H1 (cell line): Measurements from ENCODE around the gene KDM6A. TPM values are rescaled to one million over a fixed set of nuclear protein-coding genes. Genes with fewer than 3 reads are reported as not detected.

Experiments
- CTCF ChIA-PET: fragments of 300-600 bp; sonication (Branson Sonifier 250); formaldehyde crosslinking; loops from one replicate; lab custom pipeline; 2021; ENCODE audit not compliant: partially characterized antibody; lab: Charles Lee
- POLR2A ChIA-PET: fragments of 300-600 bp; sonication (Branson Sonifier 250); formaldehyde crosslinking; loops from one replicate; lab custom pipeline; 2021; ENCODE audit warnings: inconsistent platforms; ENCODE audit not compliant: partially characterized antibody; lab: Charles Lee
- DNase-seq, 2 experiments: peaks; one replicate each; pipeline versions ENCODE4 v3.0.0 to v3.0.0-alpha.2; 2010 to 2022; ENCODE audit warnings: low spot score in 2 of 2, low read depth in 1 of 2, mixed read lengths in 1 of 2
- FAIRE-seq: peaks from 2 replicates; lab custom pipeline; 2011; peaks lifted over from hg19 to GRCh38; lab: Jason Lieb, UNC
- H2AFZ ChIP-seq: 2 replicates; pipeline ENCODE4 v1.8.1; 2012; ENCODE audit warnings: low read length, inconsistent platforms
- H2AK5ac ChIP-seq: 2 replicates; pipeline ENCODE4 v1.6.1; 2013; ENCODE audit warnings: low read depth, low read length
- H2BK120ac ChIP-seq: replicated peaks from 2 replicates; pipeline ENCODE3; 2013; ENCODE audit warnings: low read depth, low read length, inconsistent platforms
- H2BK12ac ChIP-seq: 2 replicates; pipeline ENCODE4 v1.6.1; 2013; ENCODE audit warnings: low read depth, low read length
- H2BK15ac ChIP-seq: 2 replicates; pipeline ENCODE4 v1.6.1; 2013; ENCODE audit warnings: low read length
- H2BK20ac ChIP-seq: 2 replicates; pipeline ENCODE4 v1.6.1; 2013; ENCODE audit warnings: low read length
- H2BK5ac ChIP-seq: 2 replicates; pipeline ENCODE4 v1.6.1; 2013; ENCODE audit warnings: low read depth, low read length
- H3K14ac ChIP-seq: 2 replicates; pipeline ENCODE4 v1.6.1; 2013; ENCODE audit warnings: inconsistent platforms; ENCODE audit not compliant: insufficient read length
- H3K18ac ChIP-seq: 2 replicates; pipeline ENCODE4 v1.6.1; 2013; ENCODE audit warnings: low read length; ENCODE audit errors: extremely low read depth
- H3K23ac ChIP-seq: 2 replicates; pipeline ENCODE4 v1.6.1; 2013; ENCODE audit warnings: inconsistent platforms; ENCODE audit not compliant: insufficient read length
- H3K23me2 ChIP-seq: 2 replicates; pipeline ENCODE4 v1.6.1; 2013; ENCODE audit warnings: low read depth, low read length
- H3K27ac ChIP-seq: 2 replicates; pipeline ENCODE4 v1.6.1; 2011; ENCODE audit warnings: low read depth, low read length, inconsistent platforms
- H3K27me3 ChIP-seq, 4 experiments: replicated peaks in 1 of 4; 1 replicate in 1 of 4; 2 replicates in 3 of 4; pipeline versions ENCODE4 v1.6.1 to v1.8.1; 2011 to 2013; ENCODE audit warnings: low read length in 3 of 4, mild to moderate bottlenecking in 3 of 4, inconsistent platforms in 2 of 4, mixed read lengths in 2 of 4, moderate library complexity in 1 of 4; ENCODE audit not compliant: control insufficient read depth in 3 of 4, insufficient read depth in 3 of 4; ENCODE audit errors: extremely low read depth in 1 of 4
- H3K36me3 ChIP-seq, 4 experiments: 2 replicates each; pipeline versions ENCODE4 v1.6.1 to v1.8.1; 2011 to 2013; ENCODE audit warnings: mild to moderate bottlenecking in 4 of 4, low read length in 3 of 4, moderate library complexity in 2 of 4, control low read depth in 1 of 4, inconsistent platforms in 1 of 4; ENCODE audit not compliant: insufficient read depth in 4 of 4, control insufficient read depth in 2 of 4
- H3K4ac ChIP-seq: replicated peaks from 2 replicates; pipeline ENCODE3; 2013; ENCODE audit warnings: low read length, low read depth, mixed read lengths, inconsistent platforms; ENCODE audit not compliant: insufficient read length
- H3K4me1 ChIP-seq, 4 experiments: replicated peaks in 1 of 4; 1 replicate in 1 of 4; 2 replicates in 3 of 4; pipeline versions ENCODE4 v1.6.1 to v1.8.1; 2011 to 2013; ENCODE audit warnings: low read length in 3 of 4, inconsistent platforms in 2 of 4, mixed read lengths in 1 of 4; ENCODE audit not compliant: insufficient read depth in 4 of 4, control insufficient read depth in 3 of 4
- H3K4me2 ChIP-seq, 2 experiments: 2 replicates each; pipeline versions ENCODE4 v1.6.1 to v1.8.1; 2011 to 2013; ENCODE audit warnings: low read depth in 2 of 2, low read length in 2 of 2, control low read depth in 1 of 2, inconsistent platforms in 1 of 2, mild to moderate bottlenecking in 1 of 2; ENCODE audit not compliant: insufficient read depth in 1 of 2
- H3K4me3 ChIP-seq, 4 experiments: fragments of 200-600, 300-600 bp in 1 of 4; sonication (generic), shearing (Covaris generic), sonication (Bioruptor Twin) in 1 of 4; 2 replicates each; pipeline versions ENCODE4 v1.5.1 to v1.8.1; 2011 to 2016; ENCODE audit warnings: low read length in 4 of 4, low read depth in 3 of 4, control low read depth in 2 of 4, inconsistent platforms in 2 of 4, mild to moderate bottlenecking in 2 of 4, mixed read lengths in 1 of 4, moderate library complexity in 1 of 4; ENCODE audit not compliant: insufficient read depth in 2 of 4; ENCODE audit errors: extremely low read depth in 1 of 4
- H3K56ac ChIP-seq: replicated peaks from 2 replicates; pipeline ENCODE3; 2013; ENCODE audit warnings: low read depth, mild to moderate bottlenecking, mixed read lengths, low read length, inconsistent platforms; ENCODE audit not compliant: insufficient read length
- H3K79me1 ChIP-seq: 2 replicates; pipeline ENCODE4 v1.6.1; 2013; ENCODE audit warnings: low read depth, low read length, control low read depth
- H3K79me2 ChIP-seq, 2 experiments: 2 replicates each; pipeline versions ENCODE4 v1.6.1 to v1.8.1; 2012 to 2013; ENCODE audit warnings: low read length in 2 of 2, mild to moderate bottlenecking in 2 of 2, inconsistent platforms in 1 of 2; ENCODE audit not compliant: insufficient read depth in 2 of 2, control insufficient read depth in 1 of 2
- H3K9ac ChIP-seq, 4 experiments: replicated peaks in 1 of 4; 1 replicate in 1 of 4; 2 replicates in 3 of 4; pipeline versions ENCODE4 v1.6.1 to v1.8.1; 2011 to 2013; ENCODE audit warnings: low read depth in 3 of 4, low read length in 3 of 4, control low read depth in 2 of 4, mild to moderate bottlenecking in 2 of 4, moderate library complexity in 2 of 4, inconsistent platforms in 1 of 4; ENCODE audit errors: extremely low read depth in 1 of 4
- H3K9me3 ChIP-seq, 2 experiments: 2 replicates each; pipeline versions ENCODE4 v1.6.1 to v1.8.1; 2012 to 2013; ENCODE audit warnings: mild to moderate bottlenecking in 2 of 2, moderate library complexity in 2 of 2, control low read depth in 1 of 2, inconsistent platforms in 1 of 2, low read depth in 1 of 2, low read length in 1 of 2, mixed read lengths in 1 of 2; ENCODE audit not compliant: insufficient read depth in 2 of 2
- H4K20me1 ChIP-seq, 2 experiments: replicated peaks in 1 of 2; 2 replicates each; pipeline versions ENCODE3 to v1.8.1; 2011 to 2013; ENCODE audit warnings: inconsistent platforms in 2 of 2, low read length in 2 of 2, mild to moderate bottlenecking in 1 of 2; ENCODE audit not compliant: insufficient read depth in 2 of 2, control insufficient read depth in 1 of 2
- H4K5ac ChIP-seq: 2 replicates; pipeline ENCODE4 v1.6.1; 2013; ENCODE audit warnings: low read length, low read depth, mixed read lengths, inconsistent platforms; ENCODE audit not compliant: insufficient read length
- H4K8ac ChIP-seq: 2 replicates; pipeline ENCODE4 v1.8.0; 2013; ENCODE audit warnings: mild to moderate bottlenecking, moderate library complexity, low read length, inconsistent platforms; ENCODE audit not compliant: insufficient read depth; ENCODE audit errors: extremely low read depth
- H4K91ac ChIP-seq: replicated peaks from 2 replicates; pipeline ENCODE3; 2013; ENCODE audit warnings: low read length, mixed read lengths, inconsistent platforms; ENCODE audit not compliant: insufficient read length
- CHD1 ChIP-seq: IDR thresholded peaks from 2 replicates; pipeline ENCODE4 v1.6.1; 2012; ENCODE audit warnings: low read depth, low read length, improper control_type of control experiment
- HDAC6 ChIP-seq: IDR thresholded peaks from one replicate; pipeline ENCODE4 v1.7.1; 2012; ENCODE audit warnings: low read depth, mild to moderate bottlenecking, inconsistent platforms, low read length, moderate library complexity
- SRF ChIP-seq: IDR thresholded peaks from 2 replicates; pipeline ENCODE4 v1.6.1; 2011; ENCODE audit warnings: mild to moderate bottlenecking, low read depth, low read length, moderate library complexity
- TBP ChIP-seq: IDR thresholded peaks from 2 replicates; pipeline ENCODE4 v1.6.1; 2011; ENCODE audit warnings: low read depth, low read length, improper control_type of control experiment
- WGBS, 2 experiments: shearing (Covaris generic) in 1 of 2; methylation state at CpG; one replicate each; pipeline versions ENCODE4 v1.1.6 to v1.1.7; 2013 to 2015; ENCODE audit warnings: low lambda C conversion rate in 2 of 2, mixed read lengths in 2 of 2, inconsistent platforms in 1 of 2, low coverage in 1 of 2, missing lambda C conversion rate in 1 of 2; ENCODE audit not compliant: insufficient replicate concordance in 2 of 2, insufficient coverage in 1 of 2, insufficient read length in 1 of 2; ENCODE audit errors: extremely low coverage in 1 of 2, missing lambda C conversion rate in 1 of 2; 5-methylcytosine and 5-hydroxymethylcytosine counted together
- polyA plus RNA-seq, 7 experiments: library from polyadenylated mRNA; depleted of rRNA in 3 of 7; stranded (reverse) in 5 of 7; unstranded in 2 of 7; fragments of >200 nt in 5 of 7; fragments of 200-250 nt in 2 of 7; gene quantifications; 1 replicate in 5 of 7; 2 replicates in 1 of 7; 4 replicates in 1 of 7; pipeline versions ENCODE4 v1.2.1 to v1.2.3, GENCODE V29; 2011 to 2013; ENCODE audit warnings: missing spikeins in 2 of 7, mixed read lengths in 2 of 7
- total RNA-seq: library from RNA; stranded (reverse); fragmentation: NEBNext Ultra II Directional; extraction: Animal tissue kit (Norgen Biotek cat#: 25700); gene quantifications from 2 replicates; pipeline ENCODE4 v1.2.1, GENCODE V29; 2021

Gene KDM6A
- total and polyA plus RNA-seq, 2 of the 8 experiments (the other 6 are each of a cell fraction or from before 2014, with no cell fraction given), result 43.5 to 58.4 TPM

GRCh38 chrX:44890247-44890646, 17.3 kb downstream of the KDM6A start:
- Histone ChIP-seq H3K23ac (no peak overlapping the region), H3K9me3 (no peaks in the 10 kb centered on the region), H3K79me2 (peaks cover 3 to 96% of the 10 kb centered on the region in 2 experiments; a peak in 3 of 4 replicates), H4K8ac (no peak overlapping the region), H3K4me2 (no peak overlapping the region), H3K27me3 (no peaks in the 10 kb centered on the region), H4K20me1 (no peaks in the 10 kb centered on the region), H2BK120ac (no peak overlapping the region), H3K79me1 (no peaks in the 10 kb centered on the region), H2BK12ac (no peak overlapping the region), H3K18ac (no peak overlapping the region), H2BK15ac (no peak overlapping the region), H3K9ac (no peak overlapping the region), H3K27ac (no peak overlapping the region), H4K91ac (no peak overlapping the region), H2AK5ac (no peak overlapping the region), H2BK5ac (no peak overlapping the region), H3K23me2 (no peaks in the 10 kb centered on the region), H3K14ac (no peak overlapping the region), H2AFZ (no peak overlapping the region), H3K4ac (no peak overlapping the region), H2BK20ac (no peak overlapping the region), H3K4me3 (no peak overlapping the region), H4K5ac (no peak overlapping the region), H3K36me3 (no peaks in the 10 kb centered on the region), H3K56ac (no peak overlapping the region)
- FAIRE-seq (no peak), DNase-seq (no peak)
- ChIA-PET CTCF (no interaction called here), POLR2A (no interaction called here)
- 94% methylated on average over 3 of the region's 3 CpGs; no CpG with 5 or more reads in 1 of the 2 experiments for whole genome bisulfite sequencing, 2 experiments
- no peak for TF ChIP-seq HDAC6
- TF ChIP-seq SRF, result no peak
- no peak for TF ChIP-seq TBP
- no peak for TF ChIP-seq CHD1
- TF ChIP-seq, all 59 proteins: peak for 0
- no peaks in the 10 kb centered on the region for H3K4me1 ChIP-seq
